Esophagus squamous epithelium (tissue), 4 donors: ENCODE data around the gene THOC6.

Experiments
- CTCF ChIP-seq, 6 experiments: fragments of 450-650 bp in 4 of 6; fragments of 200-600 bp in 2 of 6; sonication (generic) in 2 of 6; IDR thresholded peaks; one replicate each; pipeline ENCODE4 v1.5.1; 2016 to 2019; ENCODE audit warnings: antibody characterized with exemption in 6 of 6, mild to moderate bottlenecking in 4 of 6, moderate library complexity in 4 of 6
- POLR2A ChIP-seq, 4 donors: fragments of 450-650 bp; IDR thresholded peaks; one replicate each; pipeline ENCODE4 v1.6.1; 2017; ENCODE audit warnings: antibody characterized with exemption in 4 of 4, mild to moderate bottlenecking in 4 of 4, moderate library complexity in 3 of 4

GRCh38 chr16:2985462-2985861 lies 38.4 kb upstream of the THOC6 start:
- TF ChIP-seq CTCF (IDR thresholded peaks at IDR 0.05) = no peak
- no peak for TF ChIP-seq POLR2A (IDR thresholded peaks at IDR 0.05)
